K562 (cell line): ENCODE measurements around the gene AFG1L. TPM values are rescaled to one million over a fixed set of nuclear protein-coding genes. Genes with fewer than 3 reads are reported as not detected.

Source experiments
- E2F8 ChIP-seq: fragments of 450-650 bp; IDR thresholded peaks from 2 replicates; pipeline ENCODE4 v1.7.1; 2018; ENCODE audit warnings: mild to moderate bottlenecking, low read depth; ENCODE audit not compliant: partially characterized antibody
- ELF2 ChIP-seq: fragments of 250-450 bp; sonication (Bioruptor Pico); IDR thresholded peaks from 2 replicates; pipeline ENCODE4 v1.5.0; 2021; ENCODE audit warnings: mild to moderate bottlenecking
- ETV6 ChIP-seq, 3 experiments: fragments of 150-350 bp in 1 of 3; sonication (generic) in 1 of 3; formaldehyde crosslinking in 1 of 3; IDR thresholded peaks; 2 replicates each; pipeline versions ENCODE4 v1.6.1 to v1.8.0; 2014 to 2022; ENCODE audit warnings: borderline replicate concordance in 2 of 3, low read depth in 2 of 3, antibody characterized with exemption in 1 of 3, low read length in 1 of 3, mild to moderate bottlenecking in 1 of 3, missing genetic modification reagents in 1 of 3
- FOSL1 ChIP-seq: fragments of 200-800 bp; sonication (Bioruptor generic); conservative IDR thresholded peaks from 2 replicates; pipeline ENCODE4 v1.6.1; 2016; ENCODE audit warnings: missing genetic modification characterization, missing compliant biosample characterization
- L3MBTL2 ChIP-seq: fragments of 450-650 bp; IDR thresholded peaks from 2 replicates; pipeline ENCODE4 v1.6.1; 2016; ENCODE audit warnings: mild to moderate bottlenecking, moderate library complexity
- MAFK ChIP-seq: IDR thresholded peaks from 2 replicates; pipeline ENCODE4 v1.6.1; 2011; ENCODE audit warnings: low read length, improper control_type of control experiment
- MECOM ChIP-seq: fragments of 250-450 bp; sonication (Bioruptor Pico); IDR thresholded peaks from 2 replicates; pipeline ENCODE4 v1.8.0; 2022; ENCODE audit warnings: inconsistent platforms
- PKNOX1 ChIP-seq: fragments of 450-650 bp; IDR thresholded peaks from 2 replicates; pipeline ENCODE4 v1.6.1; 2016
- RBM15 ChIP-seq: fragments of 200-400 bp; formaldehyde crosslinking; IDR thresholded peaks from 2 replicates; pipeline ENCODE4 v1.6.1; 2018; ENCODE audit warnings: mild to moderate bottlenecking, low read length, moderate library complexity; ENCODE audit not compliant: insufficient read depth
- RERE ChIP-seq: sonication (generic); formaldehyde crosslinking; IDR thresholded peaks from 2 replicates; pipeline ENCODE4 v1.8.0; 2023; ENCODE audit warnings: missing genetic modification reagents, mild to moderate bottlenecking, borderline replicate concordance
- TBL1XR1 ChIP-seq, 2 experiments: IDR thresholded peaks; 2 replicates each; pipeline ENCODE4 v1.6.1; 2012; ENCODE audit warnings: improper control_type of control experiment in 2 of 2, low read length in 2 of 2, mild to moderate bottlenecking in 1 of 2
- TCF15 ChIP-seq: fragments of 250-450 bp; sonication (Bioruptor Pico); IDR thresholded peaks from 2 replicates; pipeline ENCODE4 v1.8.0; 2022; ENCODE audit warnings: moderate library complexity, mild to moderate bottlenecking, inconsistent platforms
- ZEB2 ChIP-seq: fragments of 450-650 bp; IDR thresholded peaks from 2 replicates; pipeline ENCODE4 v1.6.1; 2016
- ZKSCAN3 ChIP-seq: fragments of 250-450 bp; sonication (Bioruptor Pico); IDR thresholded peaks from 2 replicates; pipeline ENCODE4 v1.4.0; 2020
- ZNF24 ChIP-seq: fragments of 450-650 bp; IDR thresholded peaks from 2 replicates; pipeline ENCODE4 v1.6.1; 2016
- ZNF274 ChIP-seq: IDR thresholded peaks from 2 replicates; pipeline ENCODE4 v1.6.1; 2011; ENCODE audit warnings: low read depth, mild to moderate bottlenecking, low read length, moderate library complexity, borderline replicate concordance
- polyA plus RNA-seq, 8 experiments: library from polyadenylated mRNA; depleted of rRNA in 4 of 8; stranded (reverse) in 5 of 8; unstranded in 3 of 8; fragments of >200 nt; fragmentation: Nextera tagmentation in 2 of 8; fragmentation: Illumina TruSeq in 1 of 8; extraction: Ambion mirVana in 2 of 8; extraction: Trizol in 1 of 8; gene quantifications; 2 replicates each; pipeline versions ENCODE4 v1.2.1 to v1.2.3, GENCODE V29; 2011 to 2014; ENCODE audit warnings: inconsistent platforms in 1 of 8, missing spikeins in 1 of 8
- total RNA-seq, 7 experiments: library from RNA; depleted of rRNA in 6 of 7; stranded (reverse); fragments of >200 nt in 6 of 7; fragmentation: Illumina TruSeq in 2 of 7; extraction: Trizol in 2 of 7; gene quantifications; 2 replicates each; pipeline versions ENCODE4 v1.2.1 to v1.2.3, GENCODE V29; 2011 to 2021; ENCODE audit warnings: low replicate concordance in 1 of 7

The AFG1L gene
- total and polyA plus RNA-seq, 9 of the 15 experiments (the other 6 are each of a cell fraction or from before 2014, with no cell fraction given) = 2.2 to 15.5 (median 5.8) TPM

- TF ChIP-seq ETV6 (IDR thresholded peaks at IDR 0.05; ENCODE audit: borderline replicate concordance in 1 of 2, low read depth in 2 of 2, low read length in 1 of 2) (no peak; a peak in 1 of 4 replicates), ETV6 (CRISPR knock-in tag; IDR thresholded peaks at IDR 0.05; ENCODE audit: borderline replicate concordance) (no peak), FOSL1 (peak; percentile 65), ZEB2 (no peak), ELF2 (CRISPR knock-in tag) (no peak), L3MBTL2 (peak; percentile 74), PKNOX1 (no peak), ZNF24 (peak; percentile 77; the same call in 1 of the 2 replicates), MAFK (no peak; the same call in 1 of the 2 replicates), TCF15 (CRISPR knock-in tag) (no peak), MECOM (no peak), ZNF274 (no peak), E2F8 (no peak), ZKSCAN3 (CRISPR knock-in tag) (no peak), TBL1XR1 (IDR thresholded peaks at IDR 0.05; ENCODE audit: low read length in 2 of 2) (no peak), RBM15 (no peak), RERE (CRISPR knock-in tag) (no peak)
These were observed 66.6 kb downstream of the AFG1L start (continued) for GRCh38 chr6:108361312-108361932.
